IMR-90 (cell line): ENCODE results near the gene MXD4. TPM values are rescaled to one million over a fixed set of nuclear protein-coding genes. Genes with fewer than 3 reads are reported as not detected.

Experiments used
- ATAC-seq: fragments of 200-7000 bp; cut with Tn5 transposase; 2 replicates; pipeline ENCODE4 v1.9.1; 2020; ENCODE audit warnings: low read depth, mild to moderate bottlenecking, moderate library complexity
- BruUV-seq: library from RNA; stranded (reverse); fragments of 400-500 nt; replicated peaks from 2 replicates; lab custom pipeline; 2021; lab: Mats Ljungman, UMichigan
- CTCF ChIA-PET: fragments of 300-600 bp; formaldehyde crosslinking; extraction: SDS; loops from one replicate; lab custom pipeline; 2021; ENCODE audit warnings: antibody characterized with exemption; lab: Yijun Ruan, JAX
- POLR2A ChIA-PET: fragments of 300-600 bp; sonication (Branson Sonifier 250); formaldehyde crosslinking; loops from one replicate; lab custom pipeline; 2022; ENCODE audit warnings: antibody characterized with exemption; ENCODE audit not compliant: unreplicated experiment; lab: Charles Lee
- DNase-seq: peaks from one replicate; pipeline ENCODE4 v3.0.0; 2013
- H2AFZ ChIP-seq: replicated peaks from 2 replicates; pipeline ENCODE3; 2013; ENCODE audit warnings: low read length, mild to moderate bottlenecking; ENCODE audit not compliant: poor library complexity
- H2AK5ac ChIP-seq: 2 replicates; pipeline ENCODE4 v1.6.1; 2013; ENCODE audit warnings: low read depth, low read length, inconsistent platforms
- H2AK9ac ChIP-seq: replicated peaks from 2 replicates; pipeline ENCODE3; 2013; ENCODE audit warnings: mild to moderate bottlenecking, low read depth, low read length, moderate library complexity; ENCODE audit not compliant: poor library complexity
- H2BK120ac ChIP-seq: 2 replicates; pipeline ENCODE4 v1.6.1; 2013; ENCODE audit warnings: low read depth, low read length, inconsistent platforms
- H2BK15ac ChIP-seq: 3 replicates; pipeline ENCODE4 v1.6.1; 2013; ENCODE audit warnings: low read depth, low read length, inconsistent platforms
- H2BK20ac ChIP-seq: 2 replicates; pipeline ENCODE4 v1.6.1; 2013; ENCODE audit warnings: low read depth, mild to moderate bottlenecking, inconsistent platforms, low read length, moderate library complexity
- H2BK5ac ChIP-seq: 2 replicates; pipeline ENCODE4 v1.6.1; 2013; ENCODE audit warnings: mild to moderate bottlenecking, low read depth, low read length, inconsistent platforms; ENCODE audit not compliant: poor library complexity, severe bottlenecking
- H3K14ac ChIP-seq: replicated peaks from 2 replicates; pipeline ENCODE4 v1.6.1; 2013; ENCODE audit warnings: low read depth, low read length, inconsistent platforms
- H3K18ac ChIP-seq: 2 replicates; pipeline ENCODE4 v1.6.1; 2013; ENCODE audit warnings: low read depth, low read length, control low read depth
- H3K23ac ChIP-seq: 2 replicates; pipeline ENCODE4 v1.6.1; 2013; ENCODE audit warnings: low read depth, low read length, inconsistent platforms
- H3K27ac ChIP-seq: 2 replicates; pipeline ENCODE4 v1.5.1; 2013; ENCODE audit warnings: mild to moderate bottlenecking, control low read depth, low read length; ENCODE audit not compliant: insufficient read depth
- H3K27me3 ChIP-seq: 2 replicates; pipeline ENCODE4 v1.6.1; 2013; ENCODE audit warnings: low read length; ENCODE audit not compliant: control insufficient read depth, insufficient read depth
- H3K36me3 ChIP-seq: 2 replicates; pipeline ENCODE4 v1.6.1; 2013; ENCODE audit warnings: low read length, mixed read lengths; ENCODE audit not compliant: control insufficient read depth, insufficient read depth
- H3K4ac ChIP-seq: 2 replicates; pipeline ENCODE4 v1.6.1; 2013; ENCODE audit warnings: low read depth, low read length, inconsistent platforms
- H3K4me1 ChIP-seq: 2 replicates; pipeline ENCODE4 v1.6.1; 2013; ENCODE audit warnings: low read length, mixed read lengths; ENCODE audit not compliant: control insufficient read depth, insufficient read depth
- H3K4me2 ChIP-seq: 2 replicates; pipeline ENCODE4 v1.6.1; 2013; ENCODE audit warnings: low read depth, mild to moderate bottlenecking, control low read depth, low read length, moderate library complexity
- H3K4me3 ChIP-seq: 2 replicates; pipeline ENCODE4 v1.5.1; 2013; ENCODE audit warnings: low read depth, mild to moderate bottlenecking, control low read depth, low read length, moderate library complexity; ENCODE audit not compliant: insufficient read depth
- H3K56ac ChIP-seq: 2 replicates; pipeline ENCODE4 v1.6.1; 2013; ENCODE audit warnings: low read length, inconsistent platforms; ENCODE audit not compliant: insufficient read depth; ENCODE audit errors: extremely low read depth
- H3K79me1 ChIP-seq, 2 experiments: 2 replicates each; pipeline ENCODE4 v1.6.1; 2013; ENCODE audit warnings: low read length in 2 of 2, inconsistent platforms in 1 of 2, low read depth in 1 of 2
- H3K9ac ChIP-seq: 2 replicates; pipeline ENCODE4 v1.6.1; 2013; ENCODE audit warnings: low read depth, low read length, control low read depth
- H3K9me1 ChIP-seq: 2 replicates; pipeline ENCODE4 v1.6.1; 2013; ENCODE audit warnings: low read length, inconsistent platforms; ENCODE audit not compliant: insufficient read depth
- H3K9me3 ChIP-seq: 2 replicates; pipeline ENCODE4 v1.6.1; 2013; ENCODE audit warnings: low read length; ENCODE audit not compliant: control insufficient read depth, insufficient read depth
- H4K20me1 ChIP-seq: 2 replicates; pipeline ENCODE4 v1.6.1; 2013; ENCODE audit warnings: low read length, inconsistent platforms; ENCODE audit not compliant: insufficient read depth
- H4K5ac ChIP-seq: 2 replicates; pipeline ENCODE4 v1.6.1; 2013; ENCODE audit warnings: mild to moderate bottlenecking, low read depth, low read length, control low read depth
- H4K8ac ChIP-seq, 2 experiments: 2 replicates each; pipeline ENCODE4 v1.6.1; 2013; ENCODE audit warnings: low read depth in 2 of 2, low read length in 2 of 2, control low read depth in 1 of 2, inconsistent platforms in 1 of 2
- H4K91ac ChIP-seq: 2 replicates; pipeline ENCODE4 v1.6.1; 2013; ENCODE audit warnings: low read depth, low read length, inconsistent platforms; ENCODE audit not compliant: insufficient read depth
- BHLHE40 ChIP-seq: fragments of 150-350 bp; IDR thresholded peaks from 2 replicates; pipeline ENCODE4 v1.6.1; 2016; ENCODE audit warnings: mild to moderate bottlenecking, low read depth, low read length
- CEBPB ChIP-seq: IDR thresholded peaks from 2 replicates; pipeline ENCODE4 v1.6.1; 2012; ENCODE audit warnings: low read depth, low read length, improper control_type of control experiment
- CHD1 ChIP-seq: IDR thresholded peaks from 2 replicates; pipeline ENCODE4 v1.6.1; 2012; ENCODE audit warnings: low read depth, low read length, improper control_type of control experiment
- ELK1 ChIP-seq: fragments of 150-350 bp; IDR thresholded peaks from 2 replicates; pipeline ENCODE4 v1.6.1; 2016; ENCODE audit warnings: low read depth, mild to moderate bottlenecking, low read length, moderate library complexity, borderline replicate concordance
- FOS ChIP-seq: fragments of 150-350 bp; IDR thresholded peaks from 2 replicates; pipeline ENCODE4 v1.6.1; 2016; ENCODE audit warnings: low read depth, low read length
- MAFK ChIP-seq: IDR thresholded peaks from 2 replicates; pipeline ENCODE4 v1.6.1; 2012; ENCODE audit warnings: low read depth, low read length, improper control_type of control experiment
- MAZ ChIP-seq: IDR thresholded peaks from 2 replicates; pipeline ENCODE4 v1.6.1; 2012; ENCODE audit warnings: low read depth, mild to moderate bottlenecking, low read length, improper control_type of control experiment, moderate library complexity, borderline replicate concordance
- MXI1 ChIP-seq: IDR thresholded peaks from 2 replicates; pipeline ENCODE4 v1.6.1; 2012; ENCODE audit warnings: low read depth, mild to moderate bottlenecking, low read length, moderate library complexity, borderline replicate concordance
- NFE2L2 ChIP-seq: fragments of 150-350 bp; IDR thresholded peaks from 2 replicates; pipeline ENCODE4 v1.6.1; 2016; ENCODE audit warnings: low read depth, mild to moderate bottlenecking, low read length
- POLR2A ChIP-seq: IDR thresholded peaks from 2 replicates; pipeline ENCODE4 v1.6.1; 2012; ENCODE audit warnings: mild to moderate bottlenecking, low read depth, low read length
- RAD21 ChIP-seq: IDR thresholded peaks from 2 replicates; pipeline ENCODE4 v1.6.1; 2012; ENCODE audit warnings: low read length, improper control_type of control experiment
- RCOR1 ChIP-seq: IDR thresholded peaks from 2 replicates; pipeline ENCODE4 v1.6.1; 2012; ENCODE audit warnings: mild to moderate bottlenecking, low read length, improper control_type of control experiment; ENCODE audit not compliant: insufficient replicate concordance
- RFX5 ChIP-seq: IDR thresholded peaks from 2 replicates; pipeline ENCODE4 v1.8.0; 2012; ENCODE audit warnings: low read depth, mild to moderate bottlenecking, low read length, moderate library complexity
- SMC3 ChIP-seq: fragments of 150-350 bp; IDR thresholded peaks from 2 replicates; pipeline ENCODE4 v1.6.1; 2016; ENCODE audit warnings: low read depth, mild to moderate bottlenecking, antibody characterized with exemption, low read length, moderate library complexity
- WGBS, 2 experiments: methylation state at CpG; one replicate each; pipeline versions ENCODE4 v1.1.5 to v1.1.7; 2013; ENCODE audit warnings: missing lambda C conversion rate in 2 of 2; ENCODE audit not compliant: insufficient read length in 1 of 2; ENCODE audit errors: extremely low coverage in 2 of 2; 5-methylcytosine and 5-hydroxymethylcytosine counted together
- dilution Hi-C: fragments of 300-500 bp; cut with HindIII; formaldehyde crosslinking; loops from one replicate; pipeline ENCODE4 v1.14.3; 2018; ENCODE audit warnings: low sequenced_read_pairs; ENCODE audit not compliant: unreplicated experiment
- in situ Hi-C: fragments of 300-500 bp; cut with MboI; formaldehyde crosslinking; loops from 3 replicates; pipeline ENCODE4 v1.14.3; 2019; ENCODE audit warnings: low sequenced_read_pairs, inconsistent platforms, mixed read lengths
- intact Hi-C: fragments of 100-400 bp; cut with micrococcal nuclease; formaldehyde crosslinking; loops from 2 replicates; pipeline ENCODE4 v1.10.0; 2022
- polyA plus RNA-seq, 3 experiments: library from polyadenylated mRNA; depleted of rRNA; stranded (reverse); fragments of >200 nt; gene quantifications; 2 replicates each; pipeline ENCODE4 v1.2.3, GENCODE V29; 2012; ENCODE audit warnings: low replicate concordance in 1 of 3
- total RNA-seq: library from RNA; depleted of rRNA; stranded (reverse); fragments of >200 nt; gene quantifications from 2 replicates; pipeline ENCODE4 v1.2.3, GENCODE V29; 2012
- TF ChIP-seq, protein P1 (sequence below): conservative IDR thresholded peaks from 2 replicates; pipeline ENCODE4 v1.5.1; 2012; ENCODE audit warnings: mild to moderate bottlenecking, low read depth, low read length, improper control_type of control experiment
- TF ChIP-seq, protein P2 (sequence below): fragments of 150-350 bp; IDR thresholded peaks from 2 replicates; pipeline ENCODE4 v1.6.1; 2017; ENCODE audit warnings: mild to moderate bottlenecking, antibody characterized with exemption, low read length, low read depth

The MXD4 gene
- total and polyA plus RNA-seq, 2 of the 4 experiments (the other 2 are of a cell fraction), result 22.8 to 54.4 TPM

- intact Hi-C loops, result no loop called here
These were observed 27.5 kb upstream of the MXD4 start for GRCh38 chr4:2289311-2289954.

More at GRCh38 chr4:2289311-2289954, 27.5 kb upstream of the MXD4 start:
- Histone ChIP-seq H2AK5ac (no peak overlapping the region), H2AFZ (no peak overlapping the region), H4K5ac (no peak overlapping the region), H3K4me3 (no peak overlapping the region), H4K20me1 (peaks cover 8% of the 10 kb centered on the region; the same call in 1 of the 2 replicates), H3K4me1 (peaks cover 12% of the 10 kb centered on the region), H3K4ac (no peak overlapping the region), H4K8ac (no peak overlapping the region), H2BK15ac (no peak overlapping the region), H3K79me1 (no peaks in the 10 kb centered on the region), H3K4me2 (no peak overlapping the region), H3K36me3 (no peaks in the 10 kb centered on the region), H3K9ac (no peak overlapping the region), H3K14ac (no peak overlapping the region), H2BK120ac (no peak overlapping the region), H3K23ac (no peak overlapping the region), H2BK5ac (no peak overlapping the region), H2BK20ac (no peak overlapping the region), H3K9me1 (peaks cover 6% of the 10 kb centered on the region; the same call in 1 of the 2 replicates), H3K56ac (no peak overlapping the region), H3K27ac (no peak overlapping the region), H2AK9ac (no peak overlapping the region), H3K27me3 (no peaks in the 10 kb centered on the region), H3K18ac (no peak overlapping the region), H3K9me3 (no peaks in the 10 kb centered on the region), H4K91ac (no peak overlapping the region)
- in situ Hi-C loops (no loop called here), dilution Hi-C loops (no loop called here)
- TF ChIP-seq NFE2L2, result no peak
- no peak for TF ChIP-seq FOS
- no peak for TF ChIP-seq CHD1
- TF ChIP-seq RCOR1, result no peak
- TF ChIP-seq, protein P1, sequence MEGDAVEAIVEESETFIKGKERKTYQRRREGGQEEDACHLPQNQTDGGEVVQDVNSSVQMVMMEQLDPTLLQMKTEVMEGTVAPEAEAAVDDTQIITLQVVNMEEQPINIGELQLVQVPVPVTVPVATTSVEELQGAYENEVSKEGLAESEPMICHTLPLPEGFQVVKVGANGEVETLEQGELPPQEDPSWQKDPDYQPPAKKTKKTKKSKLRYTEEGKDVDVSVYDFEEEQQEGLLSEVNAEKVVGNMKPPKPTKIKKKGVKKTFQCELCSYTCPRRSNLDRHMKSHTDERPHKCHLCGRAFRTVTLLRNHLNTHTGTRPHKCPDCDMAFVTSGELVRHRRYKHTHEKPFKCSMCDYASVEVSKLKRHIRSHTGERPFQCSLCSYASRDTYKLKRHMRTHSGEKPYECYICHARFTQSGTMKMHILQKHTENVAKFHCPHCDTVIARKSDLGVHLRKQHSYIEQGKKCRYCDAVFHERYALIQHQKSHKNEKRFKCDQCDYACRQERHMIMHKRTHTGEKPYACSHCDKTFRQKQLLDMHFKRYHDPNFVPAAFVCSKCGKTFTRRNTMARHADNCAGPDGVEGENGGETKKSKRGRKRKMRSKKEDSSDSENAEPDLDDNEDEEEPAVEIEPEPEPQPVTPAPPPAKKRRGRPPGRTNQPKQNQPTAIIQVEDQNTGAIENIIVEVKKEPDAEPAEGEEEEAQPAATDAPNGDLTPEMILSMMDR, result no peak
- TF ChIP-seq MAFK, result no peak
- TF ChIP-seq, protein P2, sequence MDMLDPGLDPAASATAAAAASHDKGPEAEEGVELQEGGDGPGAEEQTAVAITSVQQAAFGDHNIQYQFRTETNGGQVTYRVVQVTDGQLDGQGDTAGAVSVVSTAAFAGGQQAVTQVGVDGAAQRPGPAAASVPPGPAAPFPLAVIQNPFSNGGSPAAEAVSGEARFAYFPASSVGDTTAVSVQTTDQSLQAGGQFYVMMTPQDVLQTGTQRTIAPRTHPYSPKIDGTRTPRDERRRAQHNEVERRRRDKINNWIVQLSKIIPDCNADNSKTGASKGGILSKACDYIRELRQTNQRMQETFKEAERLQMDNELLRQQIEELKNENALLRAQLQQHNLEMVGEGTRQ, result no peak
- TF ChIP-seq POLR2A, result no peak
- TF ChIP-seq MXI1, result no peak
- no peak for TF ChIP-seq CEBPB
- TF ChIP-seq MAZ, result no peak
- TF ChIP-seq RFX5, result no peak
- no peak for TF ChIP-seq ELK1
- TF ChIP-seq RAD21, result no peak
- TF ChIP-seq BHLHE40, result no peak
- no peak for TF ChIP-seq SMC3
- CTCF ChIA-PET, result no interaction called here
- 89% methylated on average over 8 of the region's 14 CpGs; no CpG with 5 or more reads in 1 of the 2 experiments for WGBS, 2 experiments
- DNase-seq (no peak), ATAC-seq (no peak)
- BruUV-seq, result no TSS peak
- POLR2A ChIA-PET, result no interaction called here
